HG02885 (cell line): ENCODE results near the gene DCUN1D5.

Experiments used
- ATAC-seq: cut with Tn5 transposase; IDR thresholded peaks from one replicate; pipeline ENCODE4 v1.9.1; 2021; ENCODE audit warnings: mild to moderate bottlenecking; ENCODE audit not compliant: unreplicated experiment, poor library complexity

DCUN1D5 gene

DNA sequence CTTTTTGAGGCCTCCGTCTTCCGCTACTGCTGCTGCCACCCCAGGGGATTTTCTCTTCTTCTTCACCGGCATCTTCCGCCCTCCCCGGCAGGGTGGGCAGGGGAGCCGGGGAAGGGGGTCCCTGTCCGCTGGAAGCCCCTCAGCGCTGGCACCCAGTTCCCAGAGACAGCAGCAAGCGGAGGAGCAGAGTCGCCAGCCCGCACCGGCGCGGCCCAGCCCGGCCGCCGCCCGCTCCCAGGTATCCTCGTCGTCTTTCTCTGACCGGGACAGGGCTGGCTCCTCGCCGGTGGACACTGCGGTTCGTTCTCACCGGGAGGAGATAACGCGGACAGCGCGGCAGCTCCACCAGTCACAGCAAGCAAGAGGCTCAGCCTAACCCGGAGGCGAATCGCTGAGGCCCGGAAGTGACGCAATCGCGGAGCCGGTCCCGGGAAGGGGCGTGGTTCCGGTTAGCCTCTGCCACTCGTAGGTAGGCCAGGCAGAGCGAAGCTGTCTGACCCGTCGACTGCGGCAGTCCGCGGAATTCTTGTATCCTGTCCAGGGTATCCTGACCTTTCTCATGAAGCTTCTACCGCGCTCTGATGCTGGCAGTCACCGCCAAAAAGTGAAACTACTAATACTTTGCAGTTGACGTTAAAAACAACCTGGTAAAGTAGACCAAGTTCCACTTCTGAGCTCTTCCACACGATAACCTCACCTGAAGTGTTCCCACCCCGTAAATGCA lies at the start of gene DCUN1D5:
TSS of gene DCUN1D5 (minus strand) at position 360 of the 724 bp plus-strand sequence. CDS start at position 72, 288 bp downstream.
- peak; percentile 99 for ATAC-seq

DNA sequence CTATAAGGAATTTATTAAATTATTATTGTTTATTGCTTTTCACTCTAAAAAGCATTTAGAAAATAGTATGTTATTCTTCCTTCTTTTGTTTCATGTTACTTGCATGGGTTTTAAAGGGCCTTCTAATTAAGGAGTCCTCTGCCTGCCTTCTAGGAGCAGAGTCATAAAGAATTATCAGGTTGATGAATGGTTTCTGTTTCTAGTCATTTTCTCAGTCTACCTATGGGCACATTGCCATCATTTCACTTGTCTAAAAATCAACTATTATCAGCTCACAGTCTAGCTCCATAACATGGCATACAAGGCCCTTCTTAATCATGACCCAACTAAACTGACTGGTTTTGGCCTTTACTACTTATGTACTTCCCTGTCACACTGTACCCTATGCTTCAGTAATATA lies 33.5 kb upstream of the DCUN1D5 start:
- ATAC-seq = no peak

DNA sequence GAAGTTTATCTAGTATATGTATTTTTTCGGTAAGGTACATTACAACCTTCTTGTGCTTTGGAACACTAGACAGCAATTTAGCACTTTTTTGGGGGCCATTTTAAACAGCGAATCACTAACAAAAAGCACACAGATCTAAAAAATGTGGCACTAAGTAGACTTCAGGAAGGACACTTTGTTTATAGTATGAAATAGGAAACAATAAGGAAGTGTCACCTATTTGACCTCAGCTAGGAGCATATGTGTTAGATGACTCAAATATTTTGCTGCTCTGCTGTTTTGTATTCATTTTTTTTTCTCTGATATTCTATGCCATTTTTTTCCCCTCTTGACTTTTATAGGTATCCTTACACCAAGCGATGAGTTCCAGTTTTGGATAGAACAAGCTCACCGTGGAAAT lies 22.9 kb upstream of the DCUN1D5 start:
- no peak for ATAC-seq

DNA sequence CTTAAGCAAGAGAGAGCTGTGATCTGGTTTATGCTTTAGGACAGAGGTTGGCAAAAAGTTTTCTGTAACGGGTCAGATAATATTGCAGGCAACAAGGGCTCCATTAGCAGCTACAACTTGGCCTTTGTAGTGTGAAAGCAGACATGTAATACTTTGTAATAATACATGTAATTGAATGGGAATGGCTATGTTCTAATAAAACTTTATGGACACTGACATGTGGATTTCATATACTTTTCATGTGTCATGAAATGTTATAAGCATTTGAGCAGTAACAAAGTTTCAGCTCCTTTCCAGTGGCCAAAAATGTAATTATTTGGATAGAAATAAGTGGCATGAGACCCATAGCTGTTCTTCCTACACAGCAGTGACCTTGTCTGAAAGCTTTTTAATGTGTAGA lies 20.4 kb upstream of the DCUN1D5 start:
- no peak for ATAC-seq

DNA sequence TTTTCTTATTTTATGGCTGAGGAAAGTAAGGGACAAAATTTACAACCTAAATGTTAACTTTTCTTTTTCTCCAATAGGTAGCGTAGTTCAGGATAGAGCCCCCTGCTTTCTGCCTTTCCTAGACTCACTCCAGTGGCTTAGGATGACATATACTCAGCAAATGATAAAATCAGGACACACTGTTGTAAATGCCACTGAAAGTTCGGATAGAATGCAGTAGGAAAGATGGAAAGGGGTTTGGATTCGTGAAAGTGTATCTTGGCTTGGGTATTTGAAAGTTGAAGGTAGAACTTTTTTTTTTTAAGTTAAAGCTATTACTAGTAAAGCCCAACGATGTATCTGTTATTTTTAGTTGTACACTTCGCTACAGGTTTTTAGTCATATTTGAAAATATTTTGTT lies 19.4 kb upstream of the DCUN1D5 start:
- ATAC-seq = no peak

DNA sequence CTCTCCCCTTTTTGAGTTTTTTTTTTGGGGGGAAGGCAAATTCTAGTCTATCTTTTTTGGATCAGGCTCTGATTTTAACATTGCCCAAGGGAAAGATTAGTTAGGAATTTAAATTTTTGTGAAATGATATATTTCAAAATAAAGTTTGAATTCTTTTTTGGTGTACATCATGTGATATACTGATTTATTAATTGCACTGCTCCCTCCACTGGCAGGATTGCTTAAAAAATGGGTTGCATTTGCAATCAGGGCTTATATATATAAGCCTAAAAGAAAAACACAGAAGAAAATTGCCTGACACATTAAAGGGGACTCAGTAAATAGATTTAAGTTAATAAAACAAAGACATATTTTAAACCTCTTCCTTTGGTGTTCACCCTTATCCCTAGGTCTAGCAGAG lies 18.4 kb upstream of the DCUN1D5 start:
- no peak for ATAC-seq

DNA sequence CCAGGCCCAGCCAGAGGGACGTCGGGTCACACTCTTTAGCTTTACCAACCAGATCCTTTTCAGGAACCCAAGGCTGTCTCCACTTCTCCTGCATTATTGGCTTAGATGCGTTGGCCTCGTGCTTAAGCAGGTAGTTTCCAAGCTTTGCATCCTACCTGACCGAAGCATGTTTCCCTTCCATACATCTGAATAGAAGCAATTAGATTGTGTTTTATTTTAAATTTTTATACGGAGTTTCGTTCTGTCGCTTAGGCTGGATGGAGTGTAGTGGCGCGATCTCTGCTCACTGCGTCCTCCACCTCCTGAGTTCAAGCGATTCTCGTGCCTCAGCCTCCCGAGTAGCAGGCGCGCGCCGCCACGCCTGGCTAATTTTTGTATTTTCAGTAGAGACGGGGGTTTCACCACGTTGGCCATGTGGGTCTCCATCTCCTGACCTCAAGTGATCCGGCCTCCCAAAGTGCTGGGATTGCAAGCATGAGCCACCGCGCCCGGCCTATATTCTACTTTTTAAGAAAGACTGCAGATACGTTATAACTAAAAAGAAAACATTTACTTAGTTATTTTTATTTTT lies 17.9 kb upstream of the DCUN1D5 start:
- peak; percentile 19 for ATAC-seq

DNA sequence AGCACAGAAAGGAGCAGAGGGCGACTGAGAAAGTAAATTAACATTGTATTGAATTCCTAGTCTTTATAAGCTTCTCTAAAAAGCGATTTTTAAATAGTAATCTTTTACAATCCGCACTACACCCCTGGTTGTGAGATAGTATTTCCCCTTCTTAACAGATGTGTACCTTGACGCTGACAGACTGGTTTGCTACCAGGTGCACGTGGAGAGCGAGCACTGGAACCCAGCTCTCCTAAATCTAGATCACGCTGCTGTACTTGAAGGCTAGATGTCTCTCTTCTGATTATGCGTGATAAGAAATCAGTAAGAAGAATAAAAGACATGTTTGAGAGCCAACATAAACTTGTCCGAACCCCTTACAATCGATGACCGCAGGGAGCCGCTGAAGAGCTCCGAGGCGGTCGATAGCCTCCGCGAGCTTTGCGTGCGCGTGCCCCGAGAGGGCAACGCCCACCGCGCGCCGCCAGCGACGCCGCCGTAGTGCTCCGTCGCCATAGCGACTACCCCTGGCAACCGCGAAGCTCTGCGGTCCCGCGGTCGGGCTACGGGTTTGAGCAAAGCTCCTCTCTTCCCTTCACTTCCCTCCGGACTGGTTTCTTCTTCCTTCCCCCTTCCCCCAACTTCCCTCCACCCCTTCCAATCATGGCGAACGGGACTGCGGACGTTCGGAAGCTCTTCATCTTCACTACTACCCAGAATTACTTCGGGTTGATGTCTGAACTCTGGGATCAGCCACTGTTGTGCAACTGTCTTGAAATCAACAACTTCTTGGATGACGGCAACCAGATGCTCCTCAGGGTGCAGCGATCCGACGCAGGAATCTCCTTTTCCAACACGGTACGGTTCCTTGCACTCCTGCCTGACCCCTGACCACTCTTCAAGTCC lies 17.2 kb upstream of the DCUN1D5 start, which contains the start of gene DYNC2H1:
TSS of gene DYNC2H1 (plus strand) at position 494 of the 885 bp plus-strand sequence. CDS start at position 643, 149 bp downstream.
- ATAC-seq = peak; percentile 100

DNA sequence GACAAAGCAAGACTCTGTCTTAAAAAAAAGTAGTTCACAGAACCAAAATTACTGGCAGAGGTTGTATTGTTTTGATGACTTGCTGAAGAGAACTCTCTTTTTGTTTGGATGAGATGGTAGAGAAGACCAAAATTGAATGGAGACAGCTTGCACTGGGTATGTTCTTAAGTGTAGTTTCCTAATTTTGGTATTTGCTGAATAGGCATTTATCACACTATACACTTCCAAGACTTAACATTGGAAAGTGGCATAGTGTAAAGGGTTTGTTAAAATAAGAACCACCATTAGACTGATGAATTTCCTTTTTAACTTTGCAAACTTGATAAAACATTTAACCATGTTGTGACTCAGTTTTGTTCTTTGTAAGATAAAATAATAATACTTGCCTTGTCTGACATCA lies 5.3 kb upstream of the DCUN1D5 start:
- no peak for ATAC-seq

DNA sequence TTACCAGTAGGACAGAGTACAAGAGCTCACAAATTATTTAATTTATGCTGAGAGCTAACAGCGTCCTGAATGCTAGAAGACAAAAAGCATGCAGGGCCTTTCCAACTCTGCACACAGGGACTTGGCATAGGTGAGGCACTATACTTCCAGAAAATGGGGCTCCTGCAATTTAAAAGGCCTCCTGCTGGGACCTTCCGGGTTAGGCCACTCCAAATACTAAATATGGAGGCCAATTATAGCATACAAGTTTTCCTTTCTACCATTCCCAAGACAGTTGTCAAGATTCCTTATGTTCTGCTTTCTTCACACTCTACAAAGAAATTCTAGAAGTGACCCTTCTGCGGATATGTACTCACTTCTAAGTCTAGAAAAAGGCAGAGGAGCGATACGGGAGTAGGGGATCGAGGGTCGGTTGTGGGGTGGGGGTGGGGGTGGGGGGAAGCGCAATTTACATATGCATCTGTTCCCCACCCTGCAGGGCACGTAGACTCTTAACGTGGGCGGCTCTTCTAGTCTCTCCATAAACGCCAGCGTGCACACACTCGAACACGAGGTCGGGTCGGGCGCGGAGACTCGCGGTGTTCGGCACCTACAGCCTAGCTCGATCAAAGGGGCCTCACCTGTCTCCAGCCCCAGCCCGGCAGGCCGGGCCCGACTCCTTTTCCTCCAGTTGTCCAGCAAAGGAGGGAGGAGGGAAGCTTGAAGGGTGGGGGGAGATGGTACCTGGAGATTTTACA lies 728 bp downstream of the DCUN1D5 start:
- ATAC-seq = peak; percentile 53

DNA sequence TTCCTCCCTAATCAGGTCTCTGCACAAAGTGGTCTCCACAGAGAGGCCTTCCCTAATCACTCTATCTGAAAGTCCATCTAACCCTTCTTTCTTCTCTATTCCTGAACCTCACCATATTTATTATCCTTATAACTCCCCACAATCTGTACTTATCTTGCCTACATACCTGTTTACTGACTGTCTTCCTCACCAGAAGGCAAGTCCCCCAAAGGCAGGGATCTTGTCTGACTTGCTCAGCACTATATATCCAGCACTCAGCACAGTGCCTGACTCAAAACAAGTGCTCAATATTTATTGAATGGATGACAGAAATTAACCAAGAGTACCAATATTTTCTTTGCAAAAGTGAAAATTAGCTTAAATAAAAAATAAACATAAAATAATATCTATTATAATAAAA lies 5.5 kb downstream of the DCUN1D5 start:
- ATAC-seq = no peak

DNA sequence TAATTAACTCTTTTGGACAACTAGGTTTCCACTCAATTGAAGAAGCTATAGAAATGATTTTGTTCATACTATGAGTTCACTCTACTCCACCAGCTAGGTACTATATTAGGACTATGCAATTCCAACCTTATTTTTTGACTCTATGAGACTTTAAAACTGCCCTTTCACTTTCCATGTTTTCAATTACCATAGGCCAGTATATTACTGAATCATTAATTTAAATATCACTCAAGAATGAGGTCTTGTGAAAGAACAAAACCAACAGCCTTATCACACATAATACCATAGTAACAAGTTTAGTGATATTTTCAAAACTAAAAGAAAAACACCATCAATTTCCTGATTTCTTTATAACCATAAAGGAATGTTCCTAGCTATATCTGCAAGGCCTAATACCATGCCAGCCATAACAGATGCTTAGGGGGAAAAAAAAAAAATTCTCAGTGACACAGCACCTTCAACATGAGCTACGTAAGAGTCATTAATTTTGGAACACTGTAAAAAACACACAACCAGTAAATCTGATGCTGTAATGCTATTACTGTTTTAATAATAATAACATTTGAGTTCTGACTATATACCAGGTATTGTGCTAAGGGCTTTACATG lies 6.1 kb downstream of the DCUN1D5 start:
- no peak for ATAC-seq

DNA sequence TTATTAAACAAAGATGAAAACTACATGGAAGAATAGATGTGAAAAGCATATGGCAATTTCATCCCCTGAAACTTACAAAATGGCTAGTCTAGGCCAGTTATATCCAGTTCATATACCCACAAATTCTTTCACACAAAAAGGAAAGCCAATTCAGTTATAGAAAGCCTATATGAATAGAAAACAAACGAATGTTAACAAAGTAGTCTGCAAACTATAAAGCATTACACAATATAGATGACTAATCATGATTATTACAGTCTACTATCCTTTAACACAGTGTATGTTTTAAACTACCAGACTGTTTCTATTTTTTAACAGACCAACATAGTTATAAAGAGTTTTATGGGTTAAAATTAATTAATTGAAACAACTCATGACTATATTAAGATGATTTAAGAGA lies 12.1 kb downstream of the DCUN1D5 start:
- no peak for ATAC-seq

DNA sequence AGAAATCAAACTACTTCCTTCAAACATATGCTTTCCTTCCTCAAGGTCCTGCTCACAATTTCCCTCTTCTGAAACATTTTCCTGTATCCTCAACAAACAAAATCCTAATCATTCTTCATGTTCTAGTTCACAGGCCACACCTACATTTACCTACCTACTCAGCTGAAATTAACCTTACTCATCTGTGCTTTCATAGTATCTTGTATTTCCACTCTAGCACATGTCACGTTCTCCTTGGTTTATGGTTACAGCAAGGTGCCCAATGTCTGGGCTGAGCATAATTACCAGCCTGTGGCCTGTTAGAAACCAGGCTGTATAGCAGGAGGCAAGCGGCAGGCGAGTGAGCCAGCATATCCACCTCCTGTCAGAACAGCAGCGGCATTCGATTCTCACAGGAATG lies 13.2 kb downstream of the DCUN1D5 start:
- ATAC-seq = no peak

DNA sequence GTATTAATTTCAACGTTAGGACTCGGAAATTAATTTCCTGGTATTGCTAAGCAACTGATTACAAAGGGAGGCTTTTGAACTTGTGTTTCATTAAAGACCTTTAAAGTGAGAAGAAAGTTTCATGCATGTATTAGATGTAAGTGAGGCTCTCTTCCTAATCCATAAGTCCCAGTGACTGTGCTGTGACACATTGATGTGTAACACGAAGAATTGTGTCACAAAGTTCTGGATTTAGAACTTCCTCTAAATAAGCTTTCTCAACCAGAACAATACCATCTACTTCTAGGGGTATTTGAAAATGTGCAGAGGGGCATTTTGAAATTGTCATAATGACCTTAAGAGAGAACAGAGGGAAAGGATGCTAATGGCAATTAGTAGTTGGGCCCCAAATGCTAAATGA lies 14.4 kb downstream of the DCUN1D5 start:
- ATAC-seq = no peak

DNA sequence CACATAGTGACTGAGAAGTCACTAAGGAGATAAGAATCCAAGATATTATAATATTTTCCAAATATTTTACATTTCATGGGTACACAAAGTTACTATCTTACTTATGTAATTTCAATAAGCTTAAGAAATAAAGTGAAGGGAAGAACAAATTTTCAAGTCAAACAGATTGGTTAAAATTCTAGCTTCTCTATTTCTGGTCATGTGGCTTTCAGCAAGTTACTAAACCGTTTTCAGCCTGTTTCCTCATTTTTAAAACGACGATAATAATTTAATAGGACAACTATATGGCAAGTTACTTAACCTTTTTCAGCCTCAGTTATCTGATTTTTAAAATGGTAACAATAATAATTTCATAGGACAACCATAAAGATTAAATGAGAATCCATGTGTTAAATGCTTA lies 15.6 kb downstream of the DCUN1D5 start:
- ATAC-seq = no peak

DNA sequence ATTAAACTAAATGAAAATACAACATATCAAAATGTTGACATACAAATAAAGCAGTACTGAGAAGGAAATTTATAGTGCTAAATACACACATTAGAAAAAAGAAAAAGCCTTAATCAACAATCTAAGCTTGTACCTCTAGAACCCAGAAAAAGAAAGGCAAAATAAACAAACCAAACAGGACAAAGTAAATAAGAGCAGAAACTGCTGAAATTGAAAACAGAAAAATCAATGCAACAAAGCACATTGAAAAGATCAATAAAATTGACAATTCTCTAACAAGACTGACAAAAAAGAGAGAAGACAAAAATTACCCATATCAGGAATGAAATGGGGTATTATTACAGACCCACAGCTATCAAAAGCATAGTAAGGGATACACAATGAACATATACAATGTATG lies 21.0 kb downstream of the DCUN1D5 start:
- ATAC-seq = no peak

DNA sequence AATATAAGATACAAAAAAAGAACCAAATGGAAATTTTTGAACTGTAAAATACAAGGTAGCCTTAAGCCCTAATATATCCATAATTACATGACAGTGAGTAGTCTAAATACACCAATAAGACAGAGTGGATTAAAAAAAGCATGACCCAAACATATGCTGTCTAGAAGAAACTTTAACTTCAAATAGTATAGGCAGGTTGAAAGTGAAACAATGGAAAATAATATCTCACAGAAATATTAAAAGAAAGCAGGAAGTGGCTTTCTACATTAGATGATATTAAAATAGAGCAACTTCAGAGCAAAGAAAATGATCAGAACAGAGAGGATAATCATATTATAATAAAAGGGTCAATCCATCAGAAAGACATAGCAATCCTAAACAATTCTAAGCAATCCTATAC lies 21.8 kb downstream of the DCUN1D5 start:
- ATAC-seq = peak; percentile 55

DNA sequence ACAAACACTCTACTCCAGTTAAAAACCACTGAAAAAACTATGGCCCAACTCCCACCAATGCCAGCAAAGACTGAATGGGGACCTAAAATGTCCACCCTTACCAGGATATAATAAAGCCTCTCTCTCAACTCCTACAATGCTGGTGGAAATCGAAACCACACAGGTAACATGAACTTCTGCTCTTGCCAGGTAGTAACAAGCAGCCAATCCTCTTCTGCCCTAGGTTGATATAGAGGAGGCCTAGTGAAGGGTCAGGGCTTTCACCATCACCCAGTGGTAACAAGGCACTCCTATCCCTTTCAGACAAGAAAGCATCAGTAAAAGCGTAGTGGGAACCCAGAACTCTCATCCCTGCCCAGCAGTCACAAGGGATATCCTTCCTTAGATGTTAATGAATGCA lies 22.6 kb downstream of the DCUN1D5 start:
- ATAC-seq = no peak

DNA sequence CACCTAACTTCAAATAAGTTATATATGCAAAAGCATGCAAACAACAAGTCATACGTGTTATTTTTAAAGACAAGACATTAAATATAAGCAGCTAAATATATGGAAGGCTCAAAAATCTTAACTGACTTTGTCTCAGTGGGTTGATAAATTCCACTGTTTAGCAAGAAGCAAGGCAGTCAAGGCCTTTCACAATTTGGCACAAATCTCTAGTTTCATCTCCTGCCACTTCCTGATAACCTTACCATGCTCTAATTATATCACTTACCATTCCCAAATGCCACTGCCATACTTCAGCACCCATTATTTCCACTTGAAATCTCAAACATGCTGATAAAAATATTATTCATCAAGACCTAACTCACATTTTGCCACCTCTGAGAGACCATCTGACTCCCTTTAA lies 24.8 kb downstream of the DCUN1D5 start:
- no peak for ATAC-seq
